ENCODE measurements around the gene SERPINA4.
"Not testable (repeated sequence)": the region's sequence is repeated elsewhere in the genome, so short reads cannot be mapped to it uniquely, and the experiment has no call there.

SERPINA4 gene

GRCh38 chr14:94594441-94594840 is 33.2 kb downstream of the SERPINA4 start:
- DNase-seq = no peak

- no peak for DNase-seq
Observed at GRCh38 chr14:94595912-94596311, 34.7 kb downstream of the SERPINA4 start.

- no peak for DNase-seq
Observed at GRCh38 chr14:94596361-94596760, 35.1 kb downstream of the SERPINA4 start.

- DNase-seq = no peak
Observed at GRCh38 chr14:94597788-94598187, 36.5 kb downstream of the SERPINA4 start.

GRCh38 chr14:94598506-94598815 is 37.2 kb downstream of the SERPINA4 start:
- no peak for DNase-seq

GRCh38 chr14:94598816-94599655 is 37.8 kb downstream of the SERPINA4 start:
- DNase-seq = peak; percentile 7

GRCh38 chr14:94599656-94600004 is 38.4 kb downstream of the SERPINA4 start:
- no peak for DNase-seq

- DNase-seq = no peak
Observed at GRCh38 chr14:94600148-94600545, 38.9 kb downstream of the SERPINA4 start.

GRCh38 chr14:94601884-94602391 is 40.7 kb downstream of the SERPINA4 start:
- DNase-seq = no peak

- no peak for DNase-seq
Observed at GRCh38 chr14:94602722-94603121, 41.5 kb downstream of the SERPINA4 start.

- no peak for DNase-seq
Observed at GRCh38 chr14:94605361-94605760, 44.1 kb downstream of the SERPINA4 start.

- DNase-seq = not testable (repeated sequence)
Observed at GRCh38 chr14:94608966-94609365, 47.7 kb downstream of the SERPINA4 start.

GRCh38 chr14:94611179-94611578 is 49.9 kb downstream of the SERPINA4 start:
- no peak for DNase-seq

GRCh38 chr14:94612174-94612573 is 50.9 kb downstream of the SERPINA4 start, which contains the start of gene SERPINA3:
SERPINA3 (plus strand) TSS chr14:94612391; CDS start chr14:94614442, 2,051 bp downstream.
- no peak for DNase-seq

GRCh38 chr14:94612580-94613554 is 51.6 kb downstream of the SERPINA4 start:
- no peak for DNase-seq

- no peak for DNase-seq
Observed at GRCh38 chr14:94613720-94614644, 52.7 kb downstream of the SERPINA4 start.

- no peak for DNase-seq
Observed at GRCh38 chr14:94614802-94615201, 53.6 kb downstream of the SERPINA4 start.

- no peak for DNase-seq
Observed at GRCh38 chr14:94615254-94615653, 54.0 kb downstream of the SERPINA4 start.

GRCh38 chr14:94615823-94616570 is 54.8 kb downstream of the SERPINA4 start:
- no peak for DNase-seq

- DNase-seq = no peak
Observed at GRCh38 chr14:94617366-94617941, 56.2 kb downstream of the SERPINA4 start.
